NCI-H2227 treated with DMSO at 0.1 percent for 48 hours (cell line): Measurements from ENCODE around the gene SLC7A10.
"Not testable (repeated sequence)": the region's sequence is repeated elsewhere in the genome, so short reads cannot be mapped to it uniquely, and the experiment has no call there.

ENCODE experiments used
- DNase-seq: peaks from one replicate; lab custom pipeline; 2025; lab: John Stamatoyannopoulos, UW

Gene SLC7A10

GRCh38 chr19:33201886-33202545 lies 23.6 kb downstream of the SLC7A10 start:
- no peak for DNase-seq

- no peak for DNase-seq
Measured at GRCh38 chr19:33201473-33201872, 24.2 kb downstream of the SLC7A10 start.

GRCh38 chr19:33199441-33200265 lies 26.0 kb downstream of the SLC7A10 start:
- no peak for DNase-seq

- no peak for DNase-seq
Measured at GRCh38 chr19:33198169-33198568, 27.5 kb downstream of the SLC7A10 start.

GRCh38 chr19:33197591-33198000 lies 28.1 kb downstream of the SLC7A10 start:
- no peak for DNase-seq

- DNase-seq = no peak
Measured at GRCh38 chr19:33196446-33197193, 29.0 kb downstream of the SLC7A10 start.

- DNase-seq = no peak
Measured at GRCh38 chr19:33195645-33196347, 29.9 kb downstream of the SLC7A10 start.

GRCh38 chr19:33194886-33195644 lies 30.6 kb downstream of the SLC7A10 start:
- no peak for DNase-seq

- no peak for DNase-seq
Measured at GRCh38 chr19:33194532-33194885, 31.1 kb downstream of the SLC7A10 start.

GRCh38 chr19:33193865-33194362 lies 31.7 kb downstream of the SLC7A10 start, which contains the start of gene LRP3:
Gene LRP3, plus strand, starts transcription at chr19:33194330. Its CDS starts 456 bp downstream, at chr19:33194786.
- DNase-seq = peak; percentile 72

GRCh38 chr19:33193269-33193864 lies 32.3 kb downstream of the SLC7A10 start:
- no peak for DNase-seq

- DNase-seq = no peak
Measured at GRCh38 chr19:33192010-33192409, 33.6 kb downstream of the SLC7A10 start.

GRCh38 chr19:33191501-33191900 lies 34.1 kb downstream of the SLC7A10 start:
- no peak for DNase-seq

GRCh38 chr19:33191092-33191491 lies 34.6 kb downstream of the SLC7A10 start:
- not testable (repeated sequence) for DNase-seq

GRCh38 chr19:33189453-33189852 lies 36.2 kb downstream of the SLC7A10 start:
- no peak for DNase-seq

- no peak for DNase-seq
Measured at GRCh38 chr19:33187183-33187540, 38.5 kb downstream of the SLC7A10 start.

GRCh38 chr19:33186431-33187182 lies 39.0 kb downstream of the SLC7A10 start:
- peak; percentile 93 for DNase-seq

- DNase-seq = peak; percentile 97
Measured at GRCh38 chr19:33177417-33177979, 48.2 kb downstream of the SLC7A10 start.

GRCh38 chr19:33176670-33177416 lies 48.8 kb downstream of the SLC7A10 start:
- DNase-seq = peak; percentile 100
